Psoas muscle (tissue), 8 donors: ENCODE results near the gene SGCD. TPM values are rescaled to one million over a fixed set of nuclear protein-coding genes. Genes with fewer than 3 reads are reported as not detected.
A peak's percentile ranks its signal among the peaks of the same experiment; 100 is the strongest.

ENCODE experiments used
- ATAC-seq, 4 donors: fragments of 200-7000 bp; cut with Tn5 transposase; one replicate each; pipeline ENCODE4 v1.9.1; 2020; ENCODE audit warnings: moderate library complexity in 3 of 4, mild to moderate bottlenecking in 2 of 4
- DNase-seq, 2 donors: peaks; one replicate each; pipeline ENCODE4 v3.0.0-alpha.2; 2020
- H3K27ac ChIP-seq: fragments of 200-600 bp; one replicate; pipeline ENCODE4 v1.8.0; 2022
- H3K27me3 ChIP-seq, 3 donors: fragments of 200-600 bp in 1 of 3; one replicate each; pipeline versions ENCODE4 v1.6.1 to v1.8.0; 2013 to 2022; ENCODE audit warnings: low read length in 2 of 3, mild to moderate bottlenecking in 2 of 3, moderate library complexity in 1 of 3; ENCODE audit not compliant: insufficient read depth in 3 of 3
- H3K36me3 ChIP-seq, 2 donors: fragments of 200-600 bp in 1 of 2; one replicate each; pipeline versions ENCODE4 v1.6.1 to v1.8.0; 2013 to 2022; ENCODE audit warnings: low read depth in 1 of 2, mild to moderate bottlenecking in 1 of 2, moderate library complexity in 1 of 2; ENCODE audit not compliant: insufficient read depth in 1 of 2
- H3K4me1 ChIP-seq: fragments of 200-600 bp; one replicate; pipeline ENCODE4 v1.8.0; 2022
- H3K4me3 ChIP-seq: fragments of 200-600 bp; one replicate; pipeline ENCODE4 v1.8.0; 2022; ENCODE audit warnings: mild to moderate bottlenecking
- H3K9me3 ChIP-seq: fragments of 200-600 bp; one replicate; pipeline ENCODE4 v1.8.0; 2022
- CTCF ChIP-seq: fragments of 200-600 bp; IDR thresholded peaks from one replicate; pipeline ENCODE4 v1.8.0; 2022; ENCODE audit warnings: antibody characterized with exemption
- WGBS, 3 donors: extraction: QIAGEN DNeasy Blood & Tissue Kit; methylation state at CpG; one replicate each; pipeline versions ENCODE4 v1.1.6 to v1.1.7; 2013; 5-methylcytosine and 5-hydroxymethylcytosine counted together
- intact Hi-C, 2 donors: fragments of 100-400 bp; cut with DNase I; formaldehyde crosslinking; loops; one replicate each; pipeline versions ENCODE4 v1.11.0 to v1.14.2; 2022
- polyA plus RNA-seq, 3 donors: library from polyadenylated mRNA; stranded (reverse); fragments of 200-250 nt; gene quantifications; one replicate each; pipeline ENCODE4 v1.2.3, GENCODE V29; 2013
- total RNA-seq, 4 donors: library from RNA; stranded (reverse); fragmentation: NEBNext Ultra II Directional in 2 of 4; extraction: Animal tissue kit (Norgen Biotek cat#: 25700) in 2 of 4; gene quantifications; one replicate each; pipeline versions ENCODE4 v1.2.1 to v1.2.4, GENCODE V29; 2021 to 2023
- donor health status: healthy with polysubstance abuse.
- donor health status: DM: no; HTN: no; CAD: no; lungs with moderate emphysema.
- donor health status: Bipolar disorder and iron deficiency.
- donor health status: healthy.
- donor health status: DM: yes; HTN: yes; CAD: no.
- donor health status: DM: no; HTN: no; CAD: no.
- donor health status: DM: no; HTN: no; CAD: no.
- donor health status: DM: yes; HTN: yes; CAD: no.

SGCD gene
- total and polyA plus RNA-seq, 7 donors = 13.2 to 51.5 (median 33.2) TPM

- H3K4me3 ChIP-seq = no peak overlapping the region
- 92 to 94% (median 94%) methylated on average over 1 of the region's 1 CpG for WGBS, 3 donors
- H3K9me3 ChIP-seq = no peaks in the 10 kb centered on the region
- no peak for ATAC-seq
- no peak for DNase-seq
- no peaks in the 10 kb centered on the region for H3K27me3 ChIP-seq
- intact Hi-C loops = no loop called here
- H3K36me3 ChIP-seq = no peaks in the 10 kb centered on the region
- H3K4me1 ChIP-seq = no peaks in the 10 kb centered on the region
- TF ChIP-seq CTCF = no peak
- no peak overlapping the region for H3K27ac ChIP-seq
Measured at GRCh38 chr5:156812959-156813358, 486.0 kb downstream of the SGCD start.

- Histone ChIP-seq H3K4me3 (no peak overlapping the region), H3K9me3 (no peaks in the 10 kb centered on the region), H3K27me3 (no peaks in the 10 kb centered on the region), H3K27ac (no peak overlapping the region), H3K36me3 (no peaks in the 10 kb centered on the region), H3K4me1 (no peaks in the 10 kb centered on the region)
- 69 to 76% (median 72%) methylated on average over 6 of the region's 6 CpGs for whole genome bisulfite sequencing, 3 donors
- no peak for DNase-seq
- ATAC-seq = peak in 3 of 4 donors; percentile 42 to 67 (median 58)
- peak; percentile 43 for TF ChIP-seq CTCF
- intact Hi-C loops = no loop called here
Measured at GRCh38 chr5:156815988-156816599, 489.1 kb downstream of the SGCD start.
